K562 (cell line): Measurements from ENCODE around the gene UBE2S.

Source experiments
- CREB1 ChIP-seq, 2 experiments: sonication (generic) in 1 of 2; formaldehyde crosslinking in 1 of 2; IDR thresholded peaks; 2 replicates each; pipeline versions ENCODE4 v1.6.1 to v1.8.0; 2012 to 2022; ENCODE audit warnings: inconsistent platforms in 1 of 2, mild to moderate bottlenecking in 1 of 2, missing genetic modification reagents in 1 of 2, moderate library complexity in 1 of 2
- HMG20B ChIP-seq: fragments of 250-450 bp; sonication (Bioruptor Pico); IDR thresholded peaks from 2 replicates; pipeline ENCODE4 v1.5.0; 2021; ENCODE audit warnings: mild to moderate bottlenecking
- MAZ ChIP-seq, 2 experiments: fragments of 450-650 bp in 1 of 2; sonication (generic) in 1 of 2; formaldehyde crosslinking; IDR thresholded peaks in 1 of 2; conservative IDR thresholded peaks in 1 of 2; 2 replicates each; pipeline versions ENCODE4 v1.4.0 to v1.5.0; 2020; ENCODE audit warnings: mild to moderate bottlenecking in 1 of 2, missing genetic modification reagents in 1 of 2
- THRB ChIP-seq: fragments of 450-650 bp; formaldehyde crosslinking; conservative IDR thresholded peaks from 2 replicates; pipeline ENCODE4 v1.4.0; 2022; ENCODE audit warnings: mild to moderate bottlenecking, missing genetic modification characterization
- YBX1 ChIP-seq: fragments of 450-650 bp; IDR thresholded peaks from 2 replicates; pipeline ENCODE4 v1.7.1; 2016; ENCODE audit warnings: mild to moderate bottlenecking
- ZNF274 ChIP-seq: IDR thresholded peaks from 2 replicates; pipeline ENCODE4 v1.6.1; 2011; ENCODE audit warnings: low read depth, mild to moderate bottlenecking, low read length, moderate library complexity, borderline replicate concordance

GRCh38 chr19:55443045-55443823, 35.6 kb upstream of the UBE2S start, which contains the start of gene SHISA7:
- TF ChIP-seq MAZ (CRISPR knock-in tag; conservative IDR thresholded peaks at IDR 0.05 in 1 of 2, IDR thresholded peaks at IDR 0.05 in 1 of 2) (no peak), CREB1 (IDR thresholded peaks at IDR 0.05) (no peak), CREB1 (CRISPR knock-in tag; IDR thresholded peaks at IDR 0.05) (no peak), YBX1 (no peak), ZNF274 (no peak), THRB (no peak), HMG20B (no peak)
